ENCODE data around the gene CLP1. TPM values are rescaled to one million over a fixed set of nuclear protein-coding genes. Genes with fewer than 3 reads are reported as not detected.
"Not testable (repeated sequence)": the region's sequence is repeated elsewhere in the genome, so short reads cannot be mapped to it uniquely, and the experiment has no call there.

The CLP1 gene
- total and polyA plus RNA-seq, 5 experiments from 2014 or later: 7.9 to 13.5 (median 13.4) TPM

DNA sequence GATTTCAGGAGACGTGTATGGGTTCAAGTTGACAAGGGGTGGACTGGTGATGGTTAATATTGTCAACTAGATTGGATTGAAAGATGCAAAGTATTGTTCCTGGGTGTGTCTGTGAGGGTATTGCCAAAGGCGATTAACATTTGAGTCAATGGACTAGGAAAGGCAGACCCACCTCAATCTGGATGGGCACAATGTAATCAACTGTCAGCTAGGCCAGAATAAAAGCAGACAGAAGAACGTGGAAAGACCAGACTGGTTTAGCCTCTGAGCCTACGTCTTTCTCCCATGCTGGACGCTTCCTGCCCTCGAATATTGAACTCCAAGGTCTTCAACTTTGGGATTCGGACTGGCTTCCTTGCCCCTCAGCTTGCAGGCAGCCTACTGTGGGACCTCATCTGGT is 6.2 kb upstream of the CLP1 start:
- no peak overlapping the region for H3K4me3 Mint-ChIP-seq
- no peak for ATAC-seq
- H3K9me3 Mint-ChIP-seq: no peaks in the 10 kb centered on the region
- no peaks in the 10 kb centered on the region for H3K36me3 Mint-ChIP-seq
- H3K27me3 Mint-ChIP-seq: peaks cover 12 to 31% (median 24%) of the 10 kb centered on the region in 5 donors
- peaks cover 21 to 54% (median 53%) of the 10 kb centered on the region in 4 donors for H3K4me1 Mint-ChIP-seq
- POLR2A ChIA-PET: interaction anchor here (0.5 to 0.9 kb wide), 2 partner anchors 922 to 926 kb away, joined by 3 read pairs; no protein-coding TSS in a partner anchor
- no peak for DNase-seq
- peak overlapping the region in 8 of 10 donors; percentile 9 to 98 (median 74) for H3K27ac Mint-ChIP-seq

GRCh38 chr11:57652230-57652629 is 5.3 kb upstream of the CLP1 start:
- peak in 1 of 2 donors; percentile 15 for ATAC-seq
- H3K27ac Mint-ChIP-seq: peak overlapping the region; percentile 10 to 92 (median 85)
- POLR2A ChIA-PET: interaction anchor here (0.9 to 1.2 kb wide), 2 partner anchors 81 to 925 kb away, joined by 3 to 4 read pairs; no protein-coding TSS in a partner anchor
- H3K27me3 Mint-ChIP-seq: peaks cover 6 to 22% (median 17%) of the 10 kb centered on the region in 5 donors
- H3K9me3 Mint-ChIP-seq, H3K36me3 Mint-ChIP-seq: not testable (repeated sequence)
- peak overlapping the region; percentile 45 to 83 (median 57) for H3K4me3 Mint-ChIP-seq
- peaks cover 14 to 53% (median 50%) of the 10 kb centered on the region in 4 donors for H3K4me1 Mint-ChIP-seq
- peak in 6 of 10 donors; percentile 24 to 50 (median 34) for DNase-seq

DNA sequence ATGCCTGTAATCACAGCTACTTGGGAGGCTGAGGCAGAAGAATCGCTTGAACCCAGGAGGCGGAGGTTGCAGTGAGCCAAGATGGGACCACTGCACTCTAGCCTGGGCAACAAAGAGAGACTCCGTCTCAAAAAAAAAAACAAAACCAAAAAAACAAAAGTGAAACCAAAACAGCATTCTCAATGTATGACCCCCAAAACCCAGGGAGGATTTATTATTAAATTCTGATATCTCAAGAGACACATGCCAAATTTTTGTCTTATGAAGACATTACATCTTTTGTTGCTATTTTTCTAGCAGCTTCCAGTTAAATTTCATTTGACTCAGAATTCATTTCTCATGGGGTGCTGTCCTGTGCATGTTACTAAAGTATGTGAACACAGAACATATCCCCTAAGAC is 4.9 kb upstream of the CLP1 start:
- peak overlapping the region; percentile 45 to 83 (median 57) for H3K4me3 Mint-ChIP-seq

GRCh38 chr11:57653163-57653562 is 4.4 kb upstream of the CLP1 start:
- peaks cover 1 to 13% (median 8%) of the 10 kb centered on the region in 5 donors for H3K27me3 Mint-ChIP-seq
- DNase-seq: no peak
- no peak for ATAC-seq
- H3K4me3 Mint-ChIP-seq: peak overlapping the region in 6 of 10 donors; percentile 10 to 54 (median 40)
- H3K36me3 Mint-ChIP-seq: peaks cover 0 to under 1% (median 0%) of the 10 kb centered on the region in 3 donors
- peak overlapping the region; percentile 10 to 92 (median 50) for H3K27ac Mint-ChIP-seq
- peaks cover 20 to 52% (median 48%) of the 10 kb centered on the region in 4 donors for H3K4me1 Mint-ChIP-seq
- H3K9me3 Mint-ChIP-seq: no peaks in the 10 kb centered on the region
- POLR2A ChIA-PET: interaction anchor here (0.7 to 1.2 kb wide), 2 partner anchors 10 to 80 kb away, joined by 4 read pairs; no protein-coding TSS in a partner anchor

More for the DNA sequence above, 4.9 kb upstream of the CLP1 start:
- POLR2A ChIA-PET: interaction anchor here (0.7 to 1.2 kb wide), 2 partner anchors 10 to 81 kb away, joined by 4 read pairs; no protein-coding TSS in a partner anchor
- Mint-ChIP-seq H3K27me3 (peaks cover 6 to 18% (median 13%) of the 10 kb centered on the region in 5 donors), H3K27ac (peak overlapping the region; percentile 10 to 92 (median 85)), H3K4me1 (peaks cover 17 to 52% (median 50%) of the 10 kb centered on the region in 4 donors), H3K36me3 (no peaks in the 10 kb centered on the region), H3K9me3 (no peaks in the 10 kb centered on the region)
- ATAC-seq (no peak), DNase-seq (peak in 2 of 10 donors; percentile 24 to 29)

- H3K4me1 Mint-ChIP-seq: peaks cover 17 to 50% (median 35%) of the 10 kb centered on the region in 4 donors
- no peak for DNase-seq
- no peaks in the 10 kb centered on the region for H3K9me3 Mint-ChIP-seq
- POLR2A ChIA-PET: interaction anchor here (0.7 to 3.3 kb wide), 6 partner anchors 11 to 138 kb away, joined by 3 to 27 read pairs (median 5); partner anchors contain the start of genes SELENOH and ZDHHC5
- H3K36me3 Mint-ChIP-seq: peaks cover 0 to 27% (median 10%) of the 10 kb centered on the region in 3 donors
- no peaks in the 10 kb centered on the region for H3K27me3 Mint-ChIP-seq
- no peak for ATAC-seq
- H3K27ac Mint-ChIP-seq: peak overlapping the region; percentile 94 to 99 (median 96)
- H3K4me3 Mint-ChIP-seq: peak overlapping the region; percentile 51 to 100 (median 98)
Measured at GRCh38 chr11:57656885-57657193, 723 bp upstream of the CLP1 start.

DNA sequence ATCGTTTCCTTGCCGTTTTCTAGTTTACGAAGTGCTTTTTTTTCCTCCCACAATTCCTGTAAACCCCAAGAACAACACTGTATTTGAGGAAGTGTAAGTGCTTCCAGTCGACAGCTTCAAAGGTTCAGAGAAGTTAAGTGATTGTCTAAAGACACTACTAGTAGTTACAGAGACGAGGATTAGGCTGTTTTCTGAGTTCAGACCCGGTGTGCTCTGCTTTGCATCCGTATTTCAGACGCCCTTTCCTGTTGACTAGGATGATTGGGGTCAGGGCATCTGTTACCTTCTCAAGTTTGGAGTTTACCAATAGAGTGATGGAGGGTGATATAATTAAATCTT is 430 bp downstream of the CLP1 start:
- POLR2A ChIA-PET: interaction anchor here (1.0 to 3.3 kb wide), 3 partner anchors 10 to 126 kb away, joined by 4 to 27 read pairs (median 12); partner anchors contain the start of genes SELENOH and ZDHHC5
- peak overlapping the region; percentile 94 to 99 (median 96) for H3K27ac Mint-ChIP-seq
- peaks cover 17 to 47% (median 38%) of the 10 kb centered on the region in 4 donors for H3K4me1 Mint-ChIP-seq
- no peaks in the 10 kb centered on the region for H3K9me3 Mint-ChIP-seq
- DNase-seq (no peak), ATAC-seq (peak in 1 of 2 donors; percentile 42)
- H3K27me3 Mint-ChIP-seq: no peaks in the 10 kb centered on the region
- H3K4me3 Mint-ChIP-seq: peak overlapping the region; percentile 90 to 100 (median 98)
- peaks cover 0 to 37% (median 14%) of the 10 kb centered on the region in 3 donors for H3K36me3 Mint-ChIP-seq

GRCh38 chr11:57659669-57660068 is 2.1 kb downstream of the CLP1 start:
- Mint-ChIP-seq H3K4me3 (peak overlapping the region in 1 of 10 donors; percentile 47), H3K27ac (no peak overlapping the region), H3K36me3 (peaks cover 0 to 37% (median 14%) of the 10 kb centered on the region in 3 donors), H3K4me1 (peaks cover 15 to 43% (median 34%) of the 10 kb centered on the region in 4 donors), H3K27me3 (no peaks in the 10 kb centered on the region), H3K9me3 (no peaks in the 10 kb centered on the region)
- POLR2A ChIA-PET: interaction anchor here (0.5 kb wide), 1 partner anchor 30 kb away, joined by 4 read pairs; no protein-coding TSS in a partner anchor
- DNase-seq (no peak), ATAC-seq (no peak)

DNA sequence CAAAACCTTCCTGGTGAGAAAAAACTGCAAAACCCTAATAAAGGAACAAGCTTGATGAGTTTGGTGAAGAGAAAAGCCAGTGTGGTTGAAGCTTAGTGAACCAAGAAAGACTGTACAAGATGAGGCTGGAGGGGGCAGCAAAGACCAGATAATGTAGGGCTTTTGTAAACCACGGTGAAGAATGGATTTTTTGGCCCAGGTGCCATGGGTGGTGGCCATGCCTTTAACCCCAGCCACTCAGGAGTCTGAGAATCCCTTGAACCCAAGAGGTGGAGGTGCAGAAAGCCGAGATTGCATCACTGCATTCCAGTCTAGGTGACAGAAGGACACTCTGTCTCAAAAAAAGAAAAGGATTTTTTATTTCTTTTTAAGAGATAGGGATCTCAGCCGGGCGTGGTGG is 5.3 kb downstream of the CLP1 start:
- peak overlapping the region in 1 of 10 donors; percentile 24 for H3K27ac Mint-ChIP-seq
- H3K36me3 Mint-ChIP-seq: peaks cover 0 to 37% (median 14%) of the 10 kb centered on the region in 3 donors
- no peak for ATAC-seq

DNA sequence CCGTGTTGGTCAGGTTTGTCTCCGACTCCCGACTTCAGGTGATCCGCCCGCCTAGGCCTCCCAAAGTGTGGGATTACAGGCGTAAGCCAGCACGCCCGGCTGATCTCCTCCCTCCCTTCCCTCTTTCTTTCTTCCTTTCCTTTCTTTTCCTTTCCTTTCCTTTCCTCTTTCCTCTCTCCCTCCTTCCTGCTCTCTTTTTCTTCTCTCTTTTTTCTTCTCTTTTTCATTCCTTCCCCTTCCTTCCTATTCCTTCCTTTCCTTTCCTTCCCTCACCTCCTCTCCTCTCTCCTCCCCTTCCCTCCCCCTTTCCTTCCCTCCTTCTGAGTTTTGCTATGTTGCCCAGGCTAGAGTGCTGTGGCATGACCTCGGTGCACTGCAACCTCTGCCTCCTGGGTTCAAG is 6.4 kb downstream of the CLP1 start:
- no peak for DNase-seq
- Mint-ChIP-seq H3K9me3 (peaks cover 0 to 3% (median 0%) of the 10 kb centered on the region in 9 donors), H3K36me3 (peaks cover 0 to 35% (median 14%) of the 10 kb centered on the region in 3 donors), H3K4me3 (peak overlapping the region in 1 of 10 donors; percentile 38), H3K27ac (peak overlapping the region in 1 of 10 donors; percentile 17), H3K4me1 (peaks cover 20 to 48% (median 28%) of the 10 kb centered on the region in 4 donors), H3K27me3 (no peaks in the 10 kb centered on the region)
- POLR2A ChIA-PET: no interaction called here
- no peak for ATAC-seq

More for the DNA sequence above, 5.3 kb downstream of the CLP1 start:
- POLR2A ChIA-PET: interaction anchor here (1.2 kb wide), 1 partner anchor 79 kb away, joined by 3 read pairs; the partner anchor contains the start of gene SELENOH
- H3K4me1 Mint-ChIP-seq: peaks cover 20 to 52% (median 33%) of the 10 kb centered on the region in 4 donors
- peaks cover 0 to 3% (median 0%) of the 10 kb centered on the region in 9 donors for H3K9me3 Mint-ChIP-seq
- no peaks in the 10 kb centered on the region for H3K27me3 Mint-ChIP-seq
- H3K4me3 Mint-ChIP-seq: peak overlapping the region in 1 of 10 donors; percentile 20
- no peak for DNase-seq

DNA sequence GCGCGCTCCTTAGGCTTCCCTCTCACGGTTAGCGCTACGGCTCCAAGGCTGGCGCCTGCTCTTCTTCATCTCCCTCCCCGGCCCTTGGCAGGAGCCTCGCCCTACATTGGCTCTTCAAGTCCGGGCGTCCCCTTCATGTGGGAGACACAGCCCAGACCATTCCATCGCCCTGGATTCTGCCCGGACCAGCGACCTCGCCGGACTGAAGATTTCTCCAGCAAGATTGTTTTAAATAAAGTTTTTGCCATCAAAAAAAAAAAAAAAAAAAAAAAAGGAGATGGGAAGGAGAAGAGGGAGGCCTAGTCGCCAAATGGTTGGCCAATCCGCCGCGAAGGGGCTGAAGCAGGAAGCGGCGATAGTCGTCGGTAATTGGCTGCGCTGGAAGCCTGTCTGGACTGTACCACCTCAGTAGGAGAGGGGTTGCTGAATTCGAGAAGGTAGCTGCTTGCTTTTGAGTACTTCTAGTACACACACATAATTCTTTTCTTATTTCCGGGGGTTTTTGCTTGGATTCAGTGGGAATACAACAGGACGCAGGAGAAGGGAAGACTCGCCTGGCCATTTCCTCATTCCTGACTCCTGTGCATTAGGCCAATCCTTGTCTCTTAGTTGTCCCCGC is 9.7 kb downstream of the CLP1 start:
- peak; percentile 71 to 73 for ATAC-seq
- H3K9me3 Mint-ChIP-seq: peaks cover 0 to 3% (median 0%) of the 10 kb centered on the region in 9 donors
- peak overlapping the region; percentile 98 to 100 (median 99) for H3K27ac Mint-ChIP-seq
- H3K36me3 Mint-ChIP-seq: peaks cover 0 to 20% (median 3%) of the 10 kb centered on the region in 3 donors
- no peaks in the 10 kb centered on the region for H3K27me3 Mint-ChIP-seq
- peak; percentile 80 to 99 (median 95) for DNase-seq
- peak overlapping the region; percentile 88 to 97 (median 92) for H3K4me3 Mint-ChIP-seq
- peaks cover 28 to 53% (median 52%) of the 10 kb centered on the region in 4 donors for H3K4me1 Mint-ChIP-seq
- POLR2A ChIA-PET: interaction anchor here (0.7 to 2.8 kb wide), 13 partner anchors 10 to 911 kb away, joined by 3 to 27 read pairs (median 5); partner anchors contain the start of genes CLP1, LPXN and SELENOH

DNA sequence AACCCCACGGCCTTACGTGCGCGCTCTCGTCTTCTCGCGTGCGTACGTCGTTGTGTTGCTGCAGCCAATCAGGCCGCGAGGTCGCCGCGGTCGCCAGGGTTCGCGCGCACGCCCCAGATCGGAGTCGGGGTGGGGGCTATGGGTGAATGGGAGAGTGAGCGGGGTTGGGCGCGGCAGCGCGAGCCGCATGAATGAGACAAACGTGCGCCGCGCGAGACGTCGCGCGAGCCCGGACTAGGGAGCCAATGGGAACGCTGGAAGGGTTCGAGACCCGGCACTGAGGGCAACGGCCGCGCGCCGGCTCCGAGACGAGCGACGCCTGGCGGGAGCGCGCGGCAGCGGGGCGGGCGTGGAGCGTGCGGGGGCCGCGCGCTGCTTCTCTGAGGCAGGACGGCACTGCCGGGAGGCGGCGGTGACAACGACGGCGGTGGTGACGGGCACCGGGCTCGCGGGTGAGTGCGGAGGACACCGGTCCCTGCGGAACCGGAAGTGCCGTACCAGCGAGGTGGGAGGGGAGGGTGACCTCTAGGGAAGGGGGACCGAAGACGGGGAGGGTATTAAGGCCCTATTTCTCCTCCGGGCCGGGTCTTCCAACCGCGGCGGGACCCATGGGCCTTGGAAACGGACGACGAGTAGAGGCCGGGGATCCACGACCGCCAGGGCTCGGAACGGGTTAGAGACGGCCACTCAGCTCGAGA is 10.3 kb downstream of the CLP1 start, which contains the start of gene ZDHHC5:
Gene ZDHHC5 (plus strand): TSS at position 379 of the 698 bp plus-strand sequence. CDS start 4,977 bp downstream, outside the sequence.
- Mint-ChIP-seq H3K4me1 (peaks cover 33 to 54% (median 52%) of the 10 kb centered on the region in 4 donors), H3K9me3 (peaks cover 0 to 3% (median 0%) of the 10 kb centered on the region in 9 donors), H3K27ac (peak within 1 kb of the TSS; percentile 98 to 100 (median 99)), H3K4me3 (peak within 1 kb of the TSS; percentile 88 to 97 (median 92)), H3K36me3 (peaks cover 0 to 20% (median 2%) of the 10 kb centered on the region in 3 donors), H3K27me3 (no peaks in the 10 kb centered on the region)
- POLR2A ChIA-PET: interaction anchor here (0.6 to 2.8 kb wide), 16 partner anchors 11 to 910 kb away, joined by 3 to 27 read pairs (median 4); partner anchors contain the start of genes CLP1, LPXN, MED19 and SELENOH
- ATAC-seq: peak; percentile 85 to 88
- peak in 9 of 10 donors; percentile 98 to 100 (median 100) for DNase-seq
